K562 (cell line): ENCODE results near the gene CLTRN. TPM values are rescaled to one million over a fixed set of nuclear protein-coding genes. Genes with fewer than 3 reads are reported as not detected.
A peak's percentile ranks its signal among the peaks of the same experiment; 100 is the strongest.

Source experiments
- ATAC-seq: fragments of 200-7000 bp; cut with Tn5 transposase; 3 replicates; pipeline ENCODE4 v1.9.1; 2020; ENCODE audit warnings: moderate library complexity
- BruUV-seq: library from RNA; stranded (reverse); fragments of 400-500 nt; replicated peaks from 2 replicates; lab custom pipeline; 2021; lab: Mats Ljungman, UMichigan
- CTCF ChIA-PET: fragments of 300-600 bp; formaldehyde crosslinking; extraction: SDS; loops from one replicate; lab custom pipeline; 2021; ENCODE audit warnings: low intra/inter-chr PET ratio; lab: Yijun Ruan, JAX
- POLR2A ChIA-PET: fragments of 300-600, 350-650 bp; sonication (Branson Sonifier 250); formaldehyde crosslinking; extraction: SDS; loops from one replicate; lab custom pipeline; 2021; ENCODE audit warnings: antibody characterized with exemption, inconsistent platforms; lab: Yijun Ruan, JAX
- DNase-seq, 4 experiments: peaks; one replicate each; pipeline versions ENCODE4 v3.0.0 to v3.0.0-alpha.2; 2011 to 2018; ENCODE audit warnings: low spot score in 3 of 4, mixed read lengths in 3 of 4; ENCODE audit errors: extremely low read depth in 1 of 4
- FAIRE-seq: peaks from 2 replicates; lab custom pipeline; 2011; peaks lifted over from hg19 to GRCh38; lab: Jason Lieb, UNC
- H2AFZ ChIP-seq: 2 replicates; pipeline ENCODE4 v1.6.0; 2011; ENCODE audit warnings: low read depth, low read length, control low read depth, inconsistent platforms
- H3K27ac ChIP-seq: fragments of 200-600 bp; 3 replicates; pipeline ENCODE4 v1.8.0; 2011; ENCODE audit warnings: low read depth, mild to moderate bottlenecking, control low read depth, inconsistent platforms, low read length, moderate library complexity, mixed read lengths; ENCODE audit errors: extremely low read depth
- H3K27me3 ChIP-seq, 2 experiments: fragments of 300-600 bp in 1 of 2; 2 replicates in 1 of 2; 3 replicates in 1 of 2; pipeline versions ENCODE4 v1.6.0 to v1.8.0; 2011; ENCODE audit warnings: inconsistent platforms in 2 of 2, low read length in 2 of 2, mild to moderate bottlenecking in 1 of 2, mixed read lengths in 1 of 2, moderate library complexity in 1 of 2; ENCODE audit not compliant: control insufficient read depth in 2 of 2, insufficient read depth in 2 of 2
- H3K36me3 ChIP-seq: fragments of 300-600 bp; 3 replicates; pipeline ENCODE4 v1.8.0; 2011; ENCODE audit warnings: mild to moderate bottlenecking, low read length, inconsistent platforms; ENCODE audit not compliant: control insufficient read depth, insufficient read depth
- H3K4me1 ChIP-seq, 2 experiments: fragments of 200-600 bp in 1 of 2; replicated peaks in 1 of 2; 2 replicates in 1 of 2; 3 replicates in 1 of 2; pipeline versions ENCODE4 v1.5.1 to v1.8.0; 2011; ENCODE audit warnings: inconsistent platforms in 2 of 2, low read length in 2 of 2, mild to moderate bottlenecking in 1 of 2, mixed read lengths in 1 of 2, moderate library complexity in 1 of 2; ENCODE audit not compliant: control insufficient read depth in 2 of 2, insufficient read depth in 2 of 2
- H3K4me2 ChIP-seq: 2 replicates; pipeline ENCODE4 v1.6.1; 2011; ENCODE audit warnings: low read length, control low read depth, inconsistent platforms, mixed read lengths; ENCODE audit not compliant: insufficient read depth
- H3K4me3 ChIP-seq: fragments of 200-600 bp; sonication (generic), shearing (Covaris generic); 2 replicates; pipeline ENCODE4 v1.5.1; 2016; ENCODE audit warnings: control low read depth, inconsistent platforms
- H3K79me2 ChIP-seq: fragments of 200-600 bp; 3 replicates; pipeline ENCODE4 v1.8.0; 2011; ENCODE audit warnings: low read length, inconsistent platforms; ENCODE audit not compliant: control insufficient read depth, insufficient read depth
- H3K9ac ChIP-seq, 2 experiments: 2 replicates each; pipeline versions ENCODE4 v1.6.0 to v1.6.1; 2011; ENCODE audit warnings: low read depth in 2 of 2, low read length in 2 of 2, control low read depth in 1 of 2, inconsistent platforms in 1 of 2, mild to moderate bottlenecking in 1 of 2, mixed read lengths in 1 of 2; ENCODE audit not compliant: insufficient read depth in 1 of 2
- H3K9me1 ChIP-seq: one replicate; pipeline ENCODE4 v1.6.0; 2011; ENCODE audit warnings: inconsistent platforms, mild to moderate bottlenecking, low read length, moderate library complexity; ENCODE audit not compliant: control insufficient read depth, insufficient read depth
- H3K9me3 ChIP-seq: replicated peaks from 2 replicates; pipeline ENCODE4 v1.5.1; 2011; ENCODE audit warnings: low read depth, low read length, inconsistent platforms; ENCODE audit not compliant: control insufficient read depth, insufficient read depth
- H4K20me1 ChIP-seq: replicated peaks from 2 replicates; pipeline ENCODE4 v1.6.1; 2011; ENCODE audit warnings: low read length, inconsistent platforms, mixed read lengths; ENCODE audit not compliant: control insufficient read depth, insufficient read depth
- BCL6 ChIP-seq: fragments of 250-450 bp; sonication (Bioruptor Pico); IDR thresholded peaks from 2 replicates; pipeline ENCODE4 v1.4.0; 2020
- DPF2 ChIP-seq: fragments of 450-650 bp; IDR thresholded peaks from 2 replicates; pipeline ENCODE4 v1.6.1; 2016
- JUNB ChIP-seq: fragments of 450-650 bp; formaldehyde crosslinking; conservative IDR thresholded peaks from 2 replicates; pipeline ENCODE4 v1.4.0; 2020; ENCODE audit warnings: mild to moderate bottlenecking
- KLF1 ChIP-seq: fragments of 450-650 bp; IDR thresholded peaks from 2 replicates; pipeline ENCODE4 v1.6.1; 2016; ENCODE audit warnings: missing genetic modification characterization, missing compliant biosample characterization
- MYC ChIP-seq, 2 experiments: fragments of 250-450 bp in 1 of 2; sonication (Bioruptor Pico) in 1 of 2; IDR thresholded peaks; 2 replicates each; pipeline versions ENCODE4 v1.5.1 to v1.6.1; 2012 to 2021; ENCODE audit warnings: low read depth in 2 of 2, borderline replicate concordance in 1 of 2, improper control_type of control experiment in 1 of 2, low read length in 1 of 2, mild to moderate bottlenecking in 1 of 2, moderate library complexity in 1 of 2
- PTRF ChIP-seq: fragments of 450-650 bp; IDR thresholded peaks from 2 replicates; pipeline ENCODE4 v1.6.1; 2016; ENCODE audit warnings: mild to moderate bottlenecking, missing genetic modification characterization, missing compliant biosample characterization
- TAF1 ChIP-seq: IDR thresholded peaks from 2 replicates; pipeline ENCODE4 v1.6.1; 2011; ENCODE audit warnings: mild to moderate bottlenecking, low read length, moderate library complexity; ENCODE audit not compliant: insufficient read depth, control insufficient read depth, severe bottlenecking; ENCODE audit errors: extremely low read depth
- ZNF584 ChIP-seq: fragments of 200-800 bp; sonication (Bioruptor generic); IDR thresholded peaks from 2 replicates; pipeline ENCODE4 v1.6.1; 2016; ENCODE audit warnings: low read depth, mild to moderate bottlenecking, missing genetic modification characterization, missing compliant biosample characterization
- WGBS: fragments of 100-300 bp; shearing (Covaris generic); methylation state at CpG from one replicate; pipeline ENCODE4 v1.1.6; 2016; ENCODE audit warnings: low coverage, mixed read lengths; ENCODE audit not compliant: insufficient coverage; ENCODE audit errors: missing lambda C conversion rate; 5-methylcytosine and 5-hydroxymethylcytosine counted together
- in situ Hi-C: fragments of 300-500 bp; cut with MboI; formaldehyde crosslinking; loops from 4 replicates; pipeline ENCODE4 v1.15.0; 2018; ENCODE audit warnings: inconsistent platforms, mixed read lengths
- intact Hi-C: fragments of 100-400 bp; cut with micrococcal nuclease; formaldehyde crosslinking; loops from 2 replicates; pipeline ENCODE4 v1.14.2; 2022
- polyA plus RNA-seq, 8 experiments: library from polyadenylated mRNA; depleted of rRNA in 4 of 8; stranded (reverse) in 5 of 8; unstranded in 3 of 8; fragments of >200 nt; fragmentation: Nextera tagmentation in 2 of 8; fragmentation: Illumina TruSeq in 1 of 8; extraction: Ambion mirVana in 2 of 8; extraction: Trizol in 1 of 8; gene quantifications; 2 replicates each; pipeline versions ENCODE4 v1.2.1 to v1.2.3, GENCODE V29; 2011 to 2014; ENCODE audit warnings: inconsistent platforms in 1 of 8, missing spikeins in 1 of 8
- total RNA-seq, 7 experiments: library from RNA; depleted of rRNA in 6 of 7; stranded (reverse); fragments of >200 nt in 6 of 7; fragmentation: Illumina TruSeq in 2 of 7; extraction: Trizol in 2 of 7; gene quantifications; 2 replicates each; pipeline versions ENCODE4 v1.2.1 to v1.2.3, GENCODE V29; 2011 to 2021; ENCODE audit warnings: low replicate concordance in 1 of 7
- TF ChIP-seq, protein P1 (sequence below): fragments of 250-450 bp; sonication (Bioruptor Pico); IDR thresholded peaks from 2 replicates; pipeline ENCODE4 v1.4.0; 2020
- TF ChIP-seq, protein P2 (sequence below): fragments of 250-450 bp; sonication (Bioruptor Pico); IDR thresholded peaks from 2 replicates; pipeline ENCODE4 v1.5.1; 2021; ENCODE audit warnings: mild to moderate bottlenecking

Gene CLTRN
- total and polyA plus RNA-seq, 9 of the 15 experiments (the other 6 are each of a cell fraction or from before 2014, with no cell fraction given), result 0.11 to 0.36 (median 0.18) TPM; not detected in 2

DNA sequence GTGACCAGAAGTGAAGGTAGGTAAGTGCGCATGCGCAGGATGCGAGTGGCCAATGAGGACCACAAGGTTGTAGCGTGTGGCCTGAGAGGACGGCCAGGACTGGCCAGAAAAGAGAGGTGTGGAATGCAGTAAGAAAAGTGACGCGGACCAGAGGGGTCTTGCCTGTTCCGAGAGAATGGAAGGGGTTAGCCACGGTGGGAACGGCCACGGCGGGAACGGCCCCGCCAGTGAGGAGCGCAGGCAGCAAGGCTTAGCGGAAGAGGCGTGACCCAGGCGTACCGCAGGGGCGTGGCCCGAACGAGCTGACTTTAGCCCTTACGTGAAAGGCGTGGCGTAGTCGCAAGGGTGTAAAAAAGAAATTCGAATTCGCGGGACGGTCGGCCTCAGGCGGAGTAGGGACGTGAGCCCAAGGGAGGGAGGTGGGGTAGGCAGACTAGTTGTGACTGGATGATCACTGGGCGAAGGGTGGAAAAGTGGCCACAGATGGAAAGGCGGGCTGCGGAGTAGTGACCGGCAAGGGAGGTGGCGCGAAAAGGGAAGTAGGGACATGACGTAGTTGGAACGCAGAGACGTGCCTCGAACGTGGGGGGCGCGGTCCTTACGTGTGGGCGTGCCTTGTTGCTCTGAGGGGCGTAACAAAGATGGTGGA, 10.4 kb upstream of the CLTRN start (continued):
- TF ChIP-seq, protein P1, sequence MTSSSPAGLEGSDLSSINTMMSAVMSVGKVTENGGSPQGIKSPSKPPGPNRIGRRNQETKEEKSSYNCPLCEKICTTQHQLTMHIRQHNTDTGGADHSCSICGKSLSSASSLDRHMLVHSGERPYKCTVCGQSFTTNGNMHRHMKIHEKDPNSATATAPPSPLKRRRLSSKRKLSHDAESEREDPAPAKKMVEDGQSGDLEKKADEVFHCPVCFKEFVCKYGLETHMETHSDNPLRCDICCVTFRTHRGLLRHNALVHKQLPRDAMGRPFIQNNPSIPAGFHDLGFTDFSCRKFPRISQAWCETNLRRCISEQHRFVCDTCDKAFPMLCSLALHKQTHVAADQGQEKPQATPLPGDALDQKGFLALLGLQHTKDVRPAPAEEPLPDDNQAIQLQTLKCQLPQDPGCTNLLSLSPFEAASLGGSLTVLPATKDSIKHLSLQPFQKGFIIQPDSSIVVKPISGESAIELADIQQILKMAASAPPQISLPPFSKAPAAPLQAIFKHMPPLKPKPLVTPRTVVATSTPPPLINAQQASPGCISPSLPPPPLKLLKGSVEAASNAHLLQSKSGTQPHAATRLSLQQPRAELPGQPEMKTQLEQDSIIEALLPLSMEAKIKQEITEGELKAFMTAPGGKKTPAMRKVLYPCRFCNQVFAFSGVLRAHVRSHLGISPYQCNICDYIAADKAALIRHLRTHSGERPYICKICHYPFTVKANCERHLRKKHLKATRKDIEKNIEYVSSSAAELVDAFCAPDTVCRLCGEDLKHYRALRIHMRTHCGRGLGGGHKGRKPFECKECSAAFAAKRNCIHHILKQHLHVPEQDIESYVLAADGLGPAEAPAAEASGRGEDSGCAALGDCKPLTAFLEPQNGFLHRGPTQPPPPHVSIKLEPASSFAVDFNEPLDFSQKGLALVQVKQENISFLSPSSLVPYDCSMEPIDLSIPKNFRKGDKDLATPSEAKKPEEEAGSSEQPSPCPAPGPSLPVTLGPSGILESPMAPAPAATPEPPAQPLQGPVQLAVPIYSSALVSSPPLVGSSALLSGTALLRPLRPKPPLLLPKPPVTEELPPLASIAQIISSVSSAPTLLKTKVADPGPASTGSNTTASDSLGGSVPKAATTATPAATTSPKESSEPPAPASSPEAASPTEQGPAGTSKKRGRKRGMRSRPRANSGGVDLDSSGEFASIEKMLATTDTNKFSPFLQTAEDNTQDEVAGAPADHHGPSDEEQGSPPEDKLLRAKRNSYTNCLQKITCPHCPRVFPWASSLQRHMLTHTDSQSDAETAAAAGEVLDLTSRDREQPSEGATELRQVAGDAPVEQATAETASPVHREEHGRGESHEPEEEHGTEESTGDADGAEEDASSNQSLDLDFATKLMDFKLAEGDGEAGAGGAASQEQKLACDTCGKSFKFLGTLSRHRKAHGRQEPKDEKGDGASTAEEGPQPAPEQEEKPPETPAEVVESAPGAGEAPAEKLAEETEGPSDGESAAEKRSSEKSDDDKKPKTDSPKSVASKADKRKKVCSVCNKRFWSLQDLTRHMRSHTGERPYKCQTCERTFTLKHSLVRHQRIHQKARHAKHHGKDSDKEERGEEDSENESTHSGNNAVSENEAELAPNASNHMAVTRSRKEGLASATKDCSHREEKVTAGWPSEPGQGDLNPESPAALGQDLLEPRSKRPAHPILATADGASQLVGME (CRISPR knock-in tag), result no peak

DNA sequence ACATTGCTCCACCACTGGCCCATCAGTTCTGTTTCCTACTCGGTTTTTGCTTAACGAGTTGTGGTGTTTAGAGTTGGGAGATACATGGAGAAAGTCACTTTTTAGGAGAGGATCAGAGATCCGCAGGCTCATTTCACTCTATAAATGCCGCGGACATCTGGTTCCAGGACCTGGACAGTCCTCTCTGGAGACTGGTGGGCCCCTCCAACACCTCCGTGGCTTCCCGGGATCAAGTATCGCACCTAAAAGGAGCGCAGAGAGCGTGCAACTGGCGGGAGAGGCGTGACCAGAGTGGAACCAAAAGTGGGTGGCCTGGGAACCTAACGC, 9.9 kb upstream of the CLTRN start:
- Histone ChIP-seq H3K27ac (peak overlapping the region; percentile 99), H3K9ac (peak overlapping the region; percentile 97), H2AFZ (peak overlapping the region; percentile 100), H3K4me1 (peaks cover 0 to 4% of the 10 kb centered on the region in 2 experiments; a peak in 1 of 5 replicates), H4K20me1 (0 out of 2 replicates have a peak, but pooled peaks cover 3% of the 10 kb centered on the region), H3K4me2 (peak overlapping the region; percentile 99), H3K79me2 (peaks cover 40% of the 10 kb centered on the region), H3K4me3 (peak overlapping the region; percentile 86), H3K36me3 (peaks cover 16% of the 10 kb centered on the region), H3K27me3 (no peaks in the 10 kb centered on the region; a peak in 1 of 5 replicates), H3K9me1 (no peaks in the 10 kb centered on the region), H3K9me3 (no peaks in the 10 kb centered on the region)
- ChIA-PET CTCF (no interaction called here), POLR2A (interaction anchor here (0.6 to 1.0 kb wide), 3 partner anchors 11 to 20 kb away, joined by 3 to 4 read pairs (median 3); no protein-coding TSS in a partner anchor)
- in situ Hi-C loops (no loop called here), intact Hi-C loops (no loop called here)
- WGBS, result under 1% methylated on average over 13 of the region's 13 CpGs
- no peak for ATAC-seq
- no peak for FAIRE-seq
- TSS peak; percentile 90 for BruUV-seq
- no peak for DNase-seq
- no peak for TF ChIP-seq JUNB (CRISPR knock-in tag)
- peak; percentile 74 for TF ChIP-seq TAF1
- TF ChIP-seq, protein P2, sequence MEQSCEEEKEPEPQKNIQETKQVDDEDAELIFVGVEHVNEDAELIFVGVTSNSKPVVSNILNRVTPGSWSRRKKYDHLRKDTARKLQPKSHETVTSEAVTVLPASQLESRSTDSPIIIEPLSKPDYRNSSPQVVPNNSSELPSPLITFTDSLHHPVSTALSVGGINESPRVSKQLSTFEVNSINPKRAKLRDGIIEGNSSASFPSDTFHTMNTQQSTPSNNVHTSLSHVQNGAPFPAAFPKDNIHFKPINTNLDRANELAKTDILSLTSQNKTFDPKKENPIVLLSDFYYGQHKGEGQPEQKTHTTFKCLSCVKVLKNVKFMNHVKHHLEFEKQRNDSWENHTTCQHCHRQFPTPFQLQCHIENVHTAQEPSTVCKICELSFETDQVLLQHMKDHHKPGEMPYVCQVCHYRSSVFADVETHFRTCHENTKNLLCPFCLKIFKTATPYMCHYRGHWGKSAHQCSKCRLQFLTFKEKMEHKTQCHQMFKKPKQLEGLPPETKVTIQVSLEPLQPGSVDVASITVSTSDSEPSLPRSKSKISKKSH (CRISPR knock-in tag), result no peak
- no peak for TF ChIP-seq KLF1 (tag)
- TF ChIP-seq MYC (IDR thresholded peaks at IDR 0.05; ENCODE audit: low read depth, low read length), result peak; percentile 40; the same call in 1 of the 2 replicates
- TF ChIP-seq MYC (CRISPR knock-in tag; IDR thresholded peaks at IDR 0.05; ENCODE audit: borderline replicate concordance, low read depth), result no peak
- TF ChIP-seq BCL6 (CRISPR knock-in tag), result no peak
- TF ChIP-seq PTRF (tag), result no peak
- no peak for TF ChIP-seq DPF2
- TF ChIP-seq ZNF584 (CRISPR knock-in tag), result no peak
